ENCODE data around the gene CERS6.
"Not testable (repeated sequence)": the region's sequence is repeated elsewhere in the genome, so short reads cannot be mapped to it uniquely, and the experiment has no call there.

CERS6 gene

DNA sequence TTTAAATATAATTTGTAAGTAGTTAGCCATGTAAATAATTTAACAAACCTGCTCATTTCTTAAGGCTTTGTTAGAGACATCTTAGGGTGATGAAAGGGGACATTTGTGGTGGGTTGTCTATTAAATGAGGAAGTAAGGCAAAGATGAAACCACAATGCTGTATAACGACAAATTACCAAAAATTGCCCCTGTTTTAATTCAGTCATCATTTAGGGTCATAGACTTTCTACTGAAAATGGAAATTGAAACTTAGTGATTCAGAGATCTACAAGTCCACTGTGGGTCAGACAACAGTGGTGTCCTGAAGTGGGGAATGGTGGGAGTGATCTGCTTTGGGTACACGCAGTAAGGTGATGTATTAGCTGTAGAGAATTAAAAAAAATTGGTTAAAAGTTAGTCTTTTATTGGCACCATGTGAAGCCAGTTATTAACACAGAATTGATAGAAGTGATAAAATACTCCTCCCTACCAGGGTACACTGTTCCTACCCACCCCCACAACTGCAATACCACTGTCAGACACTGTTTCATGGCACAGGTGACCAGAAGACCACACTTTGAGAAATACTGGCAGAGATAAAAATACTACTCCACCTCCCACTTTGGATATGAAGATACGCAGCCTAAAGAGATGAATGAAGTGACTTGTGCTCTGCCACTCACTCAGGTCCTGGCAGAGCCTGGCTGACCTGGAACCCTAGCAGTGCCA, 13.4 kb downstream of the CERS6 start:
- ATAC-seq = peak; percentile 30 to 33

GRCh38 chr2:168470320-168471162, 14.5 kb downstream of the CERS6 start:
- no peak for ATAC-seq

- no peak for ATAC-seq
These were observed 15.0 kb downstream of the CERS6 start for GRCh38 chr2:168471163-168471475.

- no peak for ATAC-seq
These were observed 19.6 kb downstream of the CERS6 start for GRCh38 chr2:168475636-168476035.

DNA sequence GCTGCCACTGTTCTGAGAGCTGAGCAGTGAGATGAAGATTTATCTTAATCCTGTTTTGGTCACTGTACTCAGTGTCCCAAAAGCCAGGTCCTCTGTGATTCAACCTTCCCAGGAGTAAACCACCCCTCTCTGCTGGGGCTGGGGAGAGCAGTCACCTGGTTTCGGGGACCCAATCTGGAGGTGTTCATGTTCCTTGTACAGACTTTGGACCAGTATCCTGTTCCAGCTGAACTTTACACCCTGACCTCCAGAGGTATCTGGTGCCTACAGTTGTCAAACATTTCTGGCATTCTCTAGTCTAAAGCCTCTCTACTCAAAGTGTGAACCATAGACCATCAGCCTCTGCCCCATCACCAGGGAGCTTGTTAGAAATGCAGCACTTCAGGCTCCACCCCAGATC, 22.1 kb downstream of the CERS6 start:
- ATAC-seq = no peak

DNA sequence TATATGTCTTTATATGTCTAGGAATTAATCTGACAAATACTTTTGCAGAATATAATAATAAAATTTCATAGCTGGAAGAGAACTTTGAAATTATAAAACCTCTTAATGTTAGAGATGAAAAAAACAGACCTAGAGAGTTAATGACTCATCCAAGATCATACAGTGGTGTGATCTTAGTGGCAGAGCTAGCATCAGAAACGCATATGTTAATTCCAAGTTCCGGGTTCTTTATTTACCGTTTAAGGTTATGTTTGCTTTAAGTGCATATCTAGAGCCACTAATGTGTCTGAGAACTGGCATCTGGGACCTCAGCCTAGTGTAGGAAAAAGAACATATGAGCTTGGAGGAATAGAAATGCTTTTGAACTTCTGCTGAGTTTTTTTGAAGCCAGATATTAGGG, 24.3 kb downstream of the CERS6 start:
- ATAC-seq = no peak

GRCh38 chr2:168480825-168481585, 24.9 kb downstream of the CERS6 start:
- no peak for ATAC-seq

DNA sequence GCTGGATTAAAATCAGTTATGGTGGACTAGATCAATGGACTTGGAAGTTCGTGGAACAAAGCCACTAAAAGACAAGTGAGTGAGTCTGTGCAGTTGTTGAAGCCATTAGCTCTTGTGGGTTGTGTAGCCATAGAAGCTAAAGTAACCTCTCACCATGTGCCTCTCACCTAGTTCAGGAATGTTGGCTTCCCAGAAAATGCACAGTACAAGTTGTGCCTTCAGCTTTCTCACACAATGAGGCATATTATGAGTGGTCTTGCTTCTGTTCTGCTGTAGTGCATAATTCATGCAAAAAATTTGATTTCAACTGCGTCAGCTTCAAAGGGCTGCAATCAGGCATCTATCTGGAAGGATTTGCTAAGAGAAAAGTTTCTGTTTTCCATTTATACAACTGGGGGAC, 26.2 kb downstream of the CERS6 start:
- ATAC-seq = no peak

- no peak for ATAC-seq
These were observed 27.1 kb downstream of the CERS6 start for GRCh38 chr2:168482952-168483831.

GRCh38 chr2:168486477-168486876, 30.4 kb downstream of the CERS6 start:
- no peak for ATAC-seq

- peak; percentile 95 for ATAC-seq
These were observed 34.2 kb downstream of the CERS6 start for GRCh38 chr2:168490015-168490874.

DNA sequence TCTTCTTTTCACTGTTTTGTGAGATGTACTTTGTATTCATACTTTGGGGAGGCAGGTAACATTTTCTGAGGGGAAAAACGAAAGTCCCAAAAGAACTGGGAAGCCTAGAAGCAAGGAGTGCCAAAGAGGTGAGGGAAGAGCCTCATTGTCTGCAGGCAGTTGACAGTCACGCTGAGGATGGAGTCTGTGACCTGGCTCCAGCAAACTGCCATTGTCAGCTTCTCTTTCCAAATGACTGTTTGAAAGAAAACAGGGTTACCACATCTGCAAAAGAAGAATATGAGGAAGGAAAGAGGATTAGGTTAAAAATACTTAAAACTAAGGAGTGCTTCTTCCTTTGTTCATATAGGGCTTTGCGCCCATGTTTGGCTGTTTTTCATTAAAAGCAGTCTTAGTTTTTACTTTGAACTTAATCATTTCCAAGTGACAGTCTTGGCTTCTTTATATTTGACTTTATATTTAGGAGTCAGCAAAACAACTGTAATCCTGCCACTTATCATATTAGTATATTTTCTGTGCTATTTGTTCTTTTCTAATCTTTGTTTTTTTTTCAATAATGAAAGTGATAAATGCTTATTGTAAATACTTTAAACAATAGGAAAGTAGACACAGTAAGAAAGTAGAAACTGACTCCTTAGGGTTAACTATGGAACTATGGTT, 35.0 kb downstream of the CERS6 start:
- no peak for ATAC-seq

DNA sequence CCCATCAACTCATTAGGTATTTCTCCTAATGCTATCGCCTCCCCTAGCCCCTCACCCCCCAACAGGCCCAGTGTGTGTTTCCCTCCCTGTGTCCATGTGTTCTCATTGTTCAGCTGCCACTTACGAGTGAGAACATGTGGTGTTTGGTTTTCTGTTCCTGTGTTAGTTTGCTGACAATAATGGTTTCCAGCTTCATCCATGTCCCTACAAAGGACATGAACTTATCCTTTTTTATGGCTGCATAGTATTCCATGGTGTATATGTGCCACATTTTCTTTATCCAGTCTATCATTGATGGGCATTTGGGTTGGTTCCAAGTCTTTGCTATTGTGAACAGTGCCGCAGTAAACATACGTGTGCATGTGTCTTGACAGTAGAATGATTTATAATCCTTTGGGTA, 35.7 kb downstream of the CERS6 start:
- not testable (repeated sequence) for ATAC-seq

- ATAC-seq = not testable (repeated sequence)
These were observed 37.1 kb downstream of the CERS6 start for GRCh38 chr2:168493219-168493618.

DNA sequence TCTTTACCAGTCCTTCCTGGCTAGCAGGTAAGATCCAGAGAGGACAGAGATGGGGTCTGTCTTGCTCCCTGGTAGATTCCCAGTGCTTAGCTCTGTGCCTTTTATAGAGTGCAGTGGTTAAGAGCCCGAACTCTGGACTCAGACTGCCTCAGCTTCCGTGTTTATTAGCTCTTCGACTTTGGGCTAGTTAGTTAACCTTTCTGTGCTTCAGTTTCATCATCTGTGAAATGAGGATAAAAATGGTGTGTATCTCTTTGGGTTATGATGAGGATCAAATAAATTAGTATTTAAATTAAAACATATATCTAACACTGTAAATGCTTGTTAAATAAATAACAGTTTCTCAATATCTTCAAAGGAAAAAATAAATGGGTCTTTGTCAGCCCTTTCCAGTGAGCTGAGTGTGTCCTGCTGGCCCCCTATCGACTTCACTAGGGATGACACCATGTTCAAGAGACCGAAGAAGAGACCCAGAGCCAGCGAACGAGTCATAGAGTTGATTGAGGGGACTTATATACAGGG, 38.2 kb downstream of the CERS6 start:
- no peak for ATAC-seq

DNA sequence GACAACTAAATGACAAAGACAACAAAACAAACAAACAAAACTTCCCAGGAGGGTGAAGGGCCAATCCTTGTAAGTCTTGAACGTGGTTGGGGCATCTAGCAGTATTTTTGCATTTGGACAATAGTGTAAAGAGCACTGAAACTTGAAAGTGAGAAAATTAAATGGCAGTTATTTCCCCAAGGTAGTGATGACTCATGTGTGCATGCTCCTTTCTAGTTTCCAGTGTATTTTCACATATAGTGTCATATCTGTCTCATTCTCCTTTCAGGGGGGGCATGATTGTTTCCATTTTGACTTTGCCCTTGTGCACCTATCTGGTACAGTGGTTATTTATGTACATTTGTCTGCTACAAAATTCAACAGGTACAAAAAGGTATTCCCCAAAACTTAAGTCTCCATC, 39.5 kb downstream of the CERS6 start:
- ATAC-seq = peak; percentile 78 to 80

GRCh38 chr2:168496906-168497305, 40.8 kb downstream of the CERS6 start:
- ATAC-seq = no peak

DNA sequence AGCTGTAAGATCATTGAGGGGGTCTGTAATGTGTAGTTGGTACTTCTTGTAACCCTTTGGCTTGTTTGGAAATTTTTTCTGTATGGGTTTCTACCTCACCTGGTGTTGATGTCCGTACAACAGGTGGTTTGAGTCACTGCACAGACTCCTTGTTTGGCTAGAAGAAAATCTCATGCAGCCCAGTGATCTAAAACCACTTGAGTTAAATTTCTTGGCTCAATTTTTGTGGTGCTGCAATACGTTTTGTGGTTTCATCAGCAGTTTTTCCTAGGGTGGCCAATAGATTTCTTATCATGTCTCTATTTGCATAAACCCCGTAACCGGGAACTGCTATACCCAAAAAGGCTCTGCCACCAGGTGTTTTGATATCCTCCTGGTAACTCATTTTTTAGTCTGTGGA, 43.4 kb downstream of the CERS6 start:
- ATAC-seq = no peak

- no peak for ATAC-seq
These were observed 44.4 kb downstream of the CERS6 start for GRCh38 chr2:168500516-168500915.

- no peak for ATAC-seq
These were observed 45.5 kb downstream of the CERS6 start for GRCh38 chr2:168501466-168502065.
